Esophagus squamous epithelium (tissue), 5 donors: ENCODE data around the gene CD163L1. TPM values are rescaled to one million over a fixed set of nuclear protein-coding genes. Genes with fewer than 3 reads are reported as not detected.

Source experiments
- DNase-seq: peaks from one replicate; lab custom pipeline; 2025; lab: John Stamatoyannopoulos, UW
- H3K27ac ChIP-seq, 4 donors: fragments of 200-600 bp; sonication (generic); one replicate each; pipeline ENCODE4 v1.5.1; 2016 to 2019; ENCODE audit warnings: mild to moderate bottlenecking in 1 of 4
- H3K27me3 ChIP-seq, 4 donors: fragments of 200-600 bp; sonication (generic); 1 replicate in 3 of 4; 2 replicates in 1 of 4; pipeline versions ENCODE4 v1.5.1 to v1.6.0; 2017 to 2021; ENCODE audit warnings: antibody characterized with exemption in 1 of 4
- H3K36me3 ChIP-seq, 3 donors: fragments of 200-600 bp; sonication (generic); one replicate each; pipeline ENCODE4 v1.5.1; 2016 to 2019
- H3K4me1 ChIP-seq, 3 donors: fragments of 200-600 bp; sonication (generic); one replicate each; pipeline ENCODE4 v1.5.1; 2017 to 2019
- H3K4me3 ChIP-seq, 4 donors: fragments of 200-600 bp; sonication (generic); 1 replicate in 3 of 4; 2 replicates in 1 of 4; pipeline ENCODE4 v1.5.1; 2016 to 2019; ENCODE audit warnings: mild to moderate bottlenecking in 2 of 4, moderate library complexity in 1 of 4
- H3K9me3 ChIP-seq, 3 donors: fragments of 200-600 bp; sonication (generic); one replicate each; pipeline ENCODE4 v1.5.1; 2016 to 2019
- POLR2A ChIP-seq, 4 donors: fragments of 450-650 bp; IDR thresholded peaks; one replicate each; pipeline ENCODE4 v1.6.1; 2017; ENCODE audit warnings: antibody characterized with exemption in 4 of 4, mild to moderate bottlenecking in 4 of 4, moderate library complexity in 3 of 4
- WGBS, 2 donors: methylation state at CpG; one replicate each; pipeline ENCODE4 v1.1.5; 2018; 5-methylcytosine and 5-hydroxymethylcytosine counted together
- intact Hi-C: fragments of 100-400 bp; cut with DNase I; formaldehyde crosslinking; loops from one replicate; pipeline ENCODE4 v1.15.0; 2022
- total RNA-seq, 4 donors: library from RNA; depleted of rRNA; stranded (reverse); fragments of >200 nt; gene quantifications; one replicate each; pipeline ENCODE4 v1.1.0, GENCODE V29; 2016
- TF ChIP-seq, protein P1 (sequence below), 6 experiments: fragments of 450-650 bp in 4 of 6; fragments of 200-600 bp in 2 of 6; sonication (generic) in 2 of 6; IDR thresholded peaks; one replicate each; pipeline ENCODE4 v1.5.1; 2016 to 2019; ENCODE audit warnings: antibody characterized with exemption in 6 of 6, mild to moderate bottlenecking in 4 of 6, moderate library complexity in 4 of 6
- donor health status: DM: yes; HTN: yes; CAD: no.

Gene CD163L1
- total RNA-seq, result 1 to 10 TPM in 2 of 4 donors, under 1 TPM in 2; 0.15 to 2.8 (median 1.1) TPM

DNA sequence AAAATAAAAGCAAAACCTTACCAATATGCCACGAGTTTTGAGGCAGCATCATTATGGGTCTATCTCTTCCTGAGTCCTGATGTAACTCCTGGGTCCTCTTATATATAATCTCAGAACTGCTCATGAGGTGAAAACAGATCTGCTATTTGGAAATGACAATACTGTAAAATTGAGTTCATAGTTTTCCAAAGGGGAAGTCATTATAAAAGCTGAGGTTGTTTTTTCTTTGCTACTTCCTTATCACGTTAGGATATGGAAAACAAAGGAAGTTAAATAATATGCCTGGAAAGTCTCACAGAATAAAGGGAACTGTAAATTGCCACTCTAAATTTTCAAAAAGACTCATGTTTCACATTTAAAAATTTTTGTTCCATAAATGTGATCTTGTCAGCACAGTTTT is at the start of gene CD163L1:
TSS of gene CD163L1 (minus strand) at position 78 of the 400 bp plus-strand sequence. CDS start at position 52, 26 bp downstream.
- Histone ChIP-seq H3K4me3 (no peak within 1 kb of the TSS), H3K36me3 (no peaks in the 10 kb centered on the region), H3K9me3 (no peaks in the 10 kb centered on the region), H3K27me3 (peaks cover 0 to 35% (median 0%) of the 10 kb centered on the region in 4 donors), H3K4me1 (peaks cover 0 to 6% (median 0%) of the 10 kb centered on the region in 3 donors), H3K27ac (no peak within 1 kb of the TSS)
- WGBS, 2 donors, result 14 to 20% methylated on average over 2 of the region's 2 CpGs
- TF ChIP-seq POLR2A (IDR thresholded peaks at IDR 0.05), result no peak
- TF ChIP-seq, protein P1, sequence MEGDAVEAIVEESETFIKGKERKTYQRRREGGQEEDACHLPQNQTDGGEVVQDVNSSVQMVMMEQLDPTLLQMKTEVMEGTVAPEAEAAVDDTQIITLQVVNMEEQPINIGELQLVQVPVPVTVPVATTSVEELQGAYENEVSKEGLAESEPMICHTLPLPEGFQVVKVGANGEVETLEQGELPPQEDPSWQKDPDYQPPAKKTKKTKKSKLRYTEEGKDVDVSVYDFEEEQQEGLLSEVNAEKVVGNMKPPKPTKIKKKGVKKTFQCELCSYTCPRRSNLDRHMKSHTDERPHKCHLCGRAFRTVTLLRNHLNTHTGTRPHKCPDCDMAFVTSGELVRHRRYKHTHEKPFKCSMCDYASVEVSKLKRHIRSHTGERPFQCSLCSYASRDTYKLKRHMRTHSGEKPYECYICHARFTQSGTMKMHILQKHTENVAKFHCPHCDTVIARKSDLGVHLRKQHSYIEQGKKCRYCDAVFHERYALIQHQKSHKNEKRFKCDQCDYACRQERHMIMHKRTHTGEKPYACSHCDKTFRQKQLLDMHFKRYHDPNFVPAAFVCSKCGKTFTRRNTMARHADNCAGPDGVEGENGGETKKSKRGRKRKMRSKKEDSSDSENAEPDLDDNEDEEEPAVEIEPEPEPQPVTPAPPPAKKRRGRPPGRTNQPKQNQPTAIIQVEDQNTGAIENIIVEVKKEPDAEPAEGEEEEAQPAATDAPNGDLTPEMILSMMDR (IDR thresholded peaks at IDR 0.05), result no peak
- intact Hi-C loops, result no loop called here
- no peak for DNase-seq

DNA sequence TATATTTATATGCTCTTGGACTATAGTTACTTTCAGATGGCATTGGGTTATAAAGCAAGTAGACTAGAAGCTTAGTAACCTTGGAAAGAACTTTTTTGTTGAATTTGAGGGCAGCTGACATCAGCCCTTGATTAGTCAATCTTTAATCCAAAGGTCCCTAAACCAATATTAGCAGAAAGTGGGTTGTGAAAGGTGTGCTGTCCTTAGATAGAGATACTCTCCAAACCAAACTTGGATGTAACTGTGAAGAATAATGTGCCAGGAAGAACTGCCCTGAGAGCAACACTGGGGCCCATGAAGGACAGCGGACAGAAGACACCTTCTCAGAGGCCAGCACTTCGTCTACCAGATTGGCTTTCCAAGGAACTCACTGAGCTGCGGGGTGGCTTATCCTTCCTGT is 49.1 kb upstream of the CD163L1 start:
- Histone ChIP-seq H3K27me3 (no peaks in the 10 kb centered on the region), H3K9me3 (no peaks in the 10 kb centered on the region), H3K27ac (peak overlapping the region in 1 of 4 donors; percentile 2), H3K4me3 (peak overlapping the region in 1 of 4 donors; percentile 25), H3K36me3 (no peaks in the 10 kb centered on the region), H3K4me1 (no peaks in the 10 kb centered on the region)
- TF ChIP-seq, protein P1 (IDR thresholded peaks at IDR 0.05), result no peak
- TF ChIP-seq POLR2A (IDR thresholded peaks at IDR 0.05), result no peak
- intact Hi-C loops, result no loop called here
- no peak for DNase-seq
- 88 to 90% methylated on average over 3 of the region's 3 CpGs for WGBS, 2 donors

DNA sequence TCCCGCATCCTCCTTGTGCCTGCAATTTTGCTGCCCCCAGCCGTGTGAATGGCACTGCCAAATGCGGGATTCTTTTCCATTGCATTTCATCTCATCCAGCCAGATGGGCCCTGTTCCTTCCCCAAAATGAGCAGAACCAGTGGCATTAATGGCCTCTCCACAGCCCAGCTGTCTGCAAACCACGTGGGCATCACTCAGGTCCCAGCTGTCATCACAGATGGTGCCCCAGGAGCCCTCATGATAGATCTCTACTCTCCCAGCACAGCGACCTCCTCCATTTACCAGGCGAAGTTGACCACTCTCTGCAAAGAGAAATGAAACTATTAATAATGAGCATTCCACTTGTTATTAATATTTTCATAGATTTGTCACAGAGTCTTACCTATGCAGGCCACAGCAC is 42.6 kb upstream of the CD163L1 start:
- Histone ChIP-seq H3K27ac (no peak overlapping the region), H3K36me3 (no peaks in the 10 kb centered on the region), H3K27me3 (no peaks in the 10 kb centered on the region), H3K4me1 (no peaks in the 10 kb centered on the region), H3K9me3 (no peaks in the 10 kb centered on the region), H3K4me3 (no peak overlapping the region)
- DNase-seq, result no peak
- intact Hi-C loops, result no loop called here
- WGBS, 2 donors, result 71 to 84% methylated on average over 6 of the region's 6 CpGs
- TF ChIP-seq, protein P1 (IDR thresholded peaks at IDR 0.05), result no peak

DNA sequence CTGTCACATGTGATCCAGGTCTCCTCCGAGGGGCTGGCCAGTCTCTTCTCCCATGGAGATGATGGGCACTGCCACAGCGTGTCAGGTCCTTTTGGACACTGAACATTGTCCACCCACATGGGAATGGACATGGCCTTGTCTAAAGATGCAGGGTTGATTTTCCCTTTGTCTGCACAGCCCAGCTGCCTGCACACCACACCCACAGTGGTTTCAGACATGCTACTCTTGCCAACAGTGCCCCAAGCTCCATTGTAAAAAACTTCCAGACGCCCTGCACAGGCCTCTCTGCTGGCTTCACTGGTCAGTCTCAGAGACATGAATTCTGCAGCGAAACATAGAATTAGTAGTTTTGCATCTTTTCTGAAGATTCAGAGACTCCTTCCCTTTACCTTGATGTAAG is 41.1 kb upstream of the CD163L1 start:
- TF ChIP-seq, protein P1 (IDR thresholded peaks at IDR 0.05), result no peak
- intact Hi-C loops, result no loop called here

DNA sequence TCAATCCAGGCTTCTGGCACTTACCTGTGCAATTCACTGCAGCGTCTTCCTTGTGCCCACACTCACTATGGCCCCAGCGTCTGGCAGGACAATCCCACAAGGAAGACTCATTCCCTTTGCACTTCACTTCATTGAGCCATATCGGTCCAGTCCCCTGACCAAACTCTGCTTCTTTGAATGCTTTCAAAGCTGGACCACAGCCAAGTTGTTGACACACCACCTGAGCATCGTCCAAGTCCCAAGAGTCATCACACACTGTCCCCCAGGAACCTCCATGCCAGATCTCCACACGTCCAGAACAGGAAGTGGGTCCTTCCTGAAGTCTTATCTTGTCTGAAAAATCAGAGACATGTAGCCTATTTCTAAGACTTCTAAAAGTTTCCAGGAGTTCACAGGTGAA is 39.4 kb upstream of the CD163L1 start:
- DNase-seq, result no peak
- TF ChIP-seq POLR2A (IDR thresholded peaks at IDR 0.05), result no peak
- TF ChIP-seq, protein P1 (IDR thresholded peaks at IDR 0.05), result no peak
- H3K36me3 ChIP-seq, result no peaks in the 10 kb centered on the region
- H3K27ac ChIP-seq, result no peak overlapping the region
- 40 to 59% methylated on average over 2 to 5 of the region's 5 CpGs for WGBS, 2 donors
- no peaks in the 10 kb centered on the region for H3K4me1 ChIP-seq
- no peaks in the 10 kb centered on the region for H3K27me3 ChIP-seq
- intact Hi-C loops, result no loop called here
- no peaks in the 10 kb centered on the region for H3K9me3 ChIP-seq
- H3K4me3 ChIP-seq, result no peak overlapping the region

More for the DNA sequence above, 41.1 kb upstream of the CD163L1 start:
- WGBS, 2 donors, result 48 to 50% methylated on average over 4 of the region's 4 CpGs
- Histone ChIP-seq H3K4me3 (no peak overlapping the region), H3K27me3 (no peaks in the 10 kb centered on the region), H3K36me3 (no peaks in the 10 kb centered on the region), H3K4me1 (no peaks in the 10 kb centered on the region), H3K9me3 (no peaks in the 10 kb centered on the region), H3K27ac (no peak overlapping the region)
- DNase-seq, result no peak
